Suppressor macrophage (primary cell): ENCODE measurements around the gene SERPINA4.
A peak's percentile ranks its signal among the peaks of the same experiment; 100 is the strongest.
"Not testable (repeated sequence)": the region's sequence is repeated elsewhere in the genome, so short reads cannot be mapped to it uniquely, and the experiment has no call there.

Experiments used
- DNase-seq, 4 experiments: peaks; one replicate each; pipeline ENCODE4 v3.0.0-alpha.2; 2020 to 2022

Gene SERPINA4

GRCh38 chr14:94570002-94570400 lies 8.8 kb downstream of the SERPINA4 start:
- no peak for DNase-seq

- no peak for DNase-seq
Measured at GRCh38 chr14:94570440-94570839, 9.2 kb downstream of the SERPINA4 start.

- DNase-seq, result no peak
Measured at GRCh38 chr14:94571395-94571794, 10.2 kb downstream of the SERPINA4 start.

GRCh38 chr14:94571950-94572349 lies 10.7 kb downstream of the SERPINA4 start:
- no peak for DNase-seq

GRCh38 chr14:94572637-94573303 lies 11.5 kb downstream of the SERPINA4 start:
- DNase-seq, result no peak

GRCh38 chr14:94573475-94574277 lies 12.4 kb downstream of the SERPINA4 start:
- DNase-seq, result no peak

GRCh38 chr14:94574336-94574735 lies 13.1 kb downstream of the SERPINA4 start:
- DNase-seq, result no peak

GRCh38 chr14:94575730-94576585 lies 14.7 kb downstream of the SERPINA4 start:
- no peak for DNase-seq

- not testable (repeated sequence) for DNase-seq
Measured at GRCh38 chr14:94577472-94577871, 16.2 kb downstream of the SERPINA4 start.

GRCh38 chr14:94578712-94579111 lies 17.5 kb downstream of the SERPINA4 start:
- no peak for DNase-seq

- peak in 2 of 4 experiments; percentile 4 to 5 for DNase-seq
Measured at GRCh38 chr14:94581127-94581999, 20.1 kb downstream of the SERPINA4 start, which contains the start of gene SERPINA5. SERPINA5 (plus strand) TSS chr14:94581426; CDS start chr14:94587363, 5,937 bp downstream.

- no peak for DNase-seq
Measured at GRCh38 chr14:94582199-94582750, 21.0 kb downstream of the SERPINA4 start.

GRCh38 chr14:94582851-94583250 lies 21.6 kb downstream of the SERPINA4 start:
- no peak for DNase-seq

- DNase-seq, result no peak
Measured at GRCh38 chr14:94583557-94583956, 22.3 kb downstream of the SERPINA4 start.

- no peak for DNase-seq
Measured at GRCh38 chr14:94584591-94585280, 23.5 kb downstream of the SERPINA4 start.

GRCh38 chr14:94586635-94587034 lies 25.4 kb downstream of the SERPINA4 start:
- no peak for DNase-seq

GRCh38 chr14:94588311-94588710 lies 27.1 kb downstream of the SERPINA4 start:
- DNase-seq, result no peak

- no peak for DNase-seq
Measured at GRCh38 chr14:94591073-94591472, 29.8 kb downstream of the SERPINA4 start.

- no peak for DNase-seq
Measured at GRCh38 chr14:94591871-94592270, 30.6 kb downstream of the SERPINA4 start.

- DNase-seq, result no peak
Measured at GRCh38 chr14:94592457-94592856, 31.2 kb downstream of the SERPINA4 start.

GRCh38 chr14:94593376-94593748 lies 32.1 kb downstream of the SERPINA4 start:
- no peak for DNase-seq
